ENCODE data around the gene HOXC4. TPM values are rescaled to one million over a fixed set of nuclear protein-coding genes. Genes with fewer than 3 reads are reported as not detected.
"Not testable (repeated sequence)": the region's sequence is repeated elsewhere in the genome, so short reads cannot be mapped to it uniquely, and the experiment has no call there.

Gene HOXC4
- total RNA-seq, 1 experiment from 2014 or later: not detected

DNA sequence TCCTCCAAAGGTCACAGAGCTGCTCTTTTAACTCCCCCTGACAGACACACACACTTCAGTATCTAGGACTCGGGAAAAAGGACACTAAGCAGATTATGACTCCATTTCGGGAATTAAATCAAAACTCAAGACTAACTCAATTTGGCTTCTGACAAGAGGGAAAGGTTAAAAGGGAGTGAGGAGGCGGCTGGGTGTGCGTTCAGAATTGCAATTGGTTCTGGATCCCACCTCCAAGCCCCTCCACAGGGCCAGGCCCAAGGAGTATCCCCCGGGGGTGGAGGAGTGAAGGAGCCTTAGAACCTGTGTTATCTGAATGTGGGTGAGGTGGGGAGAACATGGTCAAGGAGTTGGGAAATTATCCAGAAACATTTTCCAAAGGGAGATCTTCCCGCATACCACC is 35.8 kb downstream of the HOXC4 start:
- not testable (repeated sequence) for DNase-seq (ENCODE audit: low spot score)

GRCh38 chr12:54090312-54090711 is 36.7 kb downstream of the HOXC4 start:
- DNase-seq (ENCODE audit: low spot score): not testable (repeated sequence)

DNA sequence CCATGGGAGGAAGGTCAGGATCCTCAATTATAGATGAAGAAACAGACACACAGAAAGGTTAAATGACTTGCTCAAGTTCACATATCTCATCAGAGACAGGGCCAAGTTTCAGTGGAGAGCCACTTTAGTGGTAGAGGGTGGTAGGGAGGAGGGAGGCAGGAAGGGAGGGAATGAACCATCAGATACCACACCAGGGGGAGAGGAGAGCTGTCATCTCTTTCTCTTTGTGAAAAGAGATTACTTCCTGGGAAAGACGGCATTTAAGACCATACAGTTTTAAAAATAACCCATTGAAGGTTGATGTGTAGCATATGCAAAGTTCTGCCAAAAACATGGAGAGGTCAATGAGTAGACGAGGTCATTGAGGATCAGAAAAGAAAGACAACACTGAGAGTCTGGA is 39.3 kb downstream of the HOXC4 start:
- DNase-seq (ENCODE audit: low spot score): not testable (repeated sequence)

GRCh38 chr12:54095928-54096327 is 42.3 kb downstream of the HOXC4 start:
- DNase-seq (ENCODE audit: low spot score): not testable (repeated sequence)

- not testable (repeated sequence) for DNase-seq (ENCODE audit: low spot score)
Measured at GRCh38 chr12:54098644-54099043, 45.0 kb downstream of the HOXC4 start.

- not testable (repeated sequence) for DNase-seq (ENCODE audit: low spot score)
Measured at GRCh38 chr12:54100588-54100987, 47.0 kb downstream of the HOXC4 start.

DNA sequence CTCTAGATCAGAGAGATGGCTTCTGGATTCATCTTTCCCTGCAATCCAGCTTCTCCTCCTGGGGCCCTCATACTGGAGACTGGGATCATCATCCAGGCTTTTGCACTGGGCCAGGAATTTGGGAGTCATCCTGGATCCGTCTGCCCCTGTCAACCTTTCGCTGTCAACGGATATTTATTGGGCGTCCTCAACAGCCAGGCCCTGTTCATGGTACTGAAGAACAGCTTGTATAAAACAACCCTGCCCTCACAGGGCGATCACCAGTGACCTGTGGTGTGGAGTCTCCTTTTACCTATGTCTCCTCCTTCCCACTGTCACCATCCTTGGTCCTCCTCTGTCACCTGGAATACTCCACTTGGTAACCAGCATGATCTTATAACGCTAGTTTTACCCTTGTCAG is 48.6 kb downstream of the HOXC4 start:
- not testable (repeated sequence) for DNase-seq (ENCODE audit: low spot score)

DNA sequence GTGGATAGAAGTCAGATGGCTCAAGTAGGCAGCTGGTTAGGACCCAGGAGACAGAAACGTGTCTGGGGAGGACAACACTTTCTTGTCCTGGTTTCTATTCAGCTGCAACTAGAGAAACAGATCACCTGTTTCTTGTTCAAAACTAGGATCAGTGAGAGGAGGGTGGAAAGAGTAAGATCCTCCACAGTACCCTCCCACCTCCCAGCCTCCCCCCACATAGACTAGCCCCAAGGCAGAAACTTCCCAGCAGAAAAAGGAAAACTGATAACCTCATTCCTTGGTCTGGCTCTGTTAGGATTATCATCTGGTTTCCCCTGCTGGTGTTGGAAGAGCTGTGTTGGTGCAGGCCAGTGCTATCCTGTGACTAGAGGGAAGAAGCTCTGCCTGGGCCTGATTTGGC is 50.2 kb downstream of the HOXC4 start:
- not testable (repeated sequence) for DNase-seq (ENCODE audit: low spot score)

Other genes starting within 250 kb of the HOXC4 start
- 7.5 and 8.9 TPM in 2 replicates for gene HOXC13, start 115.0 kb upstream of the HOXC4 start, total RNA-seq (2014; rRNA removed; shearing (Covaris generic))
- not detected in 2 replicates for gene HOXC12, start 98.9 kb upstream of the HOXC4 start, total RNA-seq (2014; rRNA removed; shearing (Covaris generic))
- 1.0 and 2.3 TPM in 2 replicates for gene HOXC11, start 80.7 kb upstream of the HOXC4 start, total RNA-seq (2014; rRNA removed; shearing (Covaris generic))
- 8.4 and 9.8 TPM in 2 replicates for gene HOTAIR, start 78.9 kb upstream of the HOXC4 start, total RNA-seq (2014; rRNA removed; shearing (Covaris generic))
- 4.4 and 4.9 TPM in 2 replicates for gene HOXC10, start 68.7 kb upstream of the HOXC4 start, total RNA-seq (2014; rRNA removed; shearing (Covaris generic))
- gene HOXC9, start 53.7 kb upstream of the HOXC4 start, total RNA-seq (2014; rRNA removed; shearing (Covaris generic)): 6.3 and 11.0 TPM in 2 replicates
- gene HOXC8, start 44.9 kb upstream of the HOXC4 start, total RNA-seq (2014; rRNA removed; shearing (Covaris generic)): not detected in 2 replicates
- gene HOXC6, start 25.4 kb upstream of the HOXC4 start, total RNA-seq (2014; rRNA removed; shearing (Covaris generic)): 0.31 and 2.5 TPM in 2 replicates
- gene HOXC5, start 20.8 kb upstream of the HOXC4 start, total RNA-seq (2014; rRNA removed; shearing (Covaris generic)): 0.57 TPM in 1 of 2 replicates, not detected in the other
- 27.2 and 37.8 TPM in 2 replicates for gene SMUG1, start 135.2 kb downstream of the HOXC4 start, total RNA-seq (2014; rRNA removed; shearing (Covaris generic))
- 46.2 and 47.6 TPM in 2 replicates for gene CBX5, start 226.3 kb downstream of the HOXC4 start, total RNA-seq (2014; rRNA removed; shearing (Covaris generic))
- gene HNRNPA1, start 226.9 kb downstream of the HOXC4 start, total RNA-seq (2014; rRNA removed; shearing (Covaris generic)): 508 and 537 TPM in 2 replicates
- 0.17 TPM in 1 of 2 replicates, not detected in the other for gene NFE2, start 247.2 kb downstream of the HOXC4 start, total RNA-seq (2014; rRNA removed; shearing (Covaris generic))